Limb (tissue), 2 donors: ENCODE measurements around the gene MLXIPL.
"Not testable (repeated sequence)": the region's sequence is repeated elsewhere in the genome, so short reads cannot be mapped to it uniquely, and the experiment has no call there.

Experiments used
- DNase-seq, 2 donors: peaks; one replicate each; pipeline ENCODE4 v3.0.0-alpha.2; 2016; ENCODE audit errors: extremely low spot score in 2 of 2

Gene MLXIPL

DNA sequence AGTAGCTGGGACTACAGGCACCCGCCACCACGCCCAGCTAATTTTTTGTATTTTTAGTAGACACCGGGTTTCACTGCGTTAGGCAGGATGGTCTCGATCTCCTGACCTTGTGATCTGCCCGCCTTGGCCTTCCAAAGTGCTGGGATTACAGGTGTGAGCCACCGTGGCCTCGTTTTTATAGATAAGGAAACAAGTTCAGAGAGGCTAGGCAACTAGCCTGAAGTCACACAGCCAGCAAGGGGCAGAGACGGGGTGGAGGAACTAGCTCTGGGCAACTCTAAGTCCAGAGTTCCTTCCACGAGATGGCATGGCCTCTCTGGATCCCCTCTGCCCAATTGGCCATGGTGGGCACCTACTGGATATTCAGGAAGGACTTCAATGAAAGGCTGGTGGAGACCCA, 9.4 kb downstream of the MLXIPL start:
- DNase-seq: not testable (repeated sequence)

- DNase-seq: no peak
Measured at GRCh38 chr7:73613954-73614735, 10.2 kb downstream of the MLXIPL start.

- DNase-seq: no peak
Measured at GRCh38 chr7:73612598-73613269, 11.6 kb downstream of the MLXIPL start.

- DNase-seq: no peak
Measured at GRCh38 chr7:73611017-73611555, 13.2 kb downstream of the MLXIPL start.

DNA sequence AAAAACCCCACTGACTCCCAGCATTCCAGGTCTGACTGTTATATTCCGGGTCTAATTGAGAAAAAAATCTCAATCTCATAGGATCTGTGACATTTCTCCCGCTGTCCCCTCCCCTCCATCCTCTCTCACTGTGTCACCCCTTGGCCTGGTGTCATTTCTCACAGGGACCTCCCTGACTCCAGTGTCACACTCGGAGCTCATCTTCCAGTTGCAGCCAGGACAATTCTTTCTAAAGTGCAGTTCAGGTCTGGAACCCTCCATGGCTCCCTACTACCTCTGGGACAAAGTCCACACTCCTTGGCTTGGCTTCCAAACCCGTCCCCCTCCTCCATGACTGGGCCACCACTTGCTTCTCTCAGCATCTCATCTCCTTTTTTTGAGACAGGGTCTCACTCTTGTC, 14.2 kb downstream of the MLXIPL start:
- no peak for DNase-seq

DNA sequence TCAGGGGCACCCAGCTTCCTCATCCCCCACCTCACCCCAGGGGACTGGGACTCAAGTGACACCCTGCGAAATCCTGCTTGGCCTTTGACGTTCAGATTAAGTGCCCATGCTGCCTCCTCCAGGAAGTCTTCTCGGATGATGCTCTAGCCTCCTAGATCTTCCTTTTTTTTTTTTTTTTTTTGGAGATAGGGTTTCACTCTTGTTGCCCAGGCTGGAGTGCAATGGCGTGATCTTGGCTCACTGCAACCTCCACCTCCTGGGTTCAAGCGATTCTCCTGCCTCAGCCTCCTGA, 16.7 kb downstream of the MLXIPL start:
- DNase-seq: not testable (repeated sequence)

- peak; percentile 54 to 85 for DNase-seq
Measured at GRCh38 chr7:73606801-73607691, 17.3 kb downstream of the MLXIPL start.

DNA sequence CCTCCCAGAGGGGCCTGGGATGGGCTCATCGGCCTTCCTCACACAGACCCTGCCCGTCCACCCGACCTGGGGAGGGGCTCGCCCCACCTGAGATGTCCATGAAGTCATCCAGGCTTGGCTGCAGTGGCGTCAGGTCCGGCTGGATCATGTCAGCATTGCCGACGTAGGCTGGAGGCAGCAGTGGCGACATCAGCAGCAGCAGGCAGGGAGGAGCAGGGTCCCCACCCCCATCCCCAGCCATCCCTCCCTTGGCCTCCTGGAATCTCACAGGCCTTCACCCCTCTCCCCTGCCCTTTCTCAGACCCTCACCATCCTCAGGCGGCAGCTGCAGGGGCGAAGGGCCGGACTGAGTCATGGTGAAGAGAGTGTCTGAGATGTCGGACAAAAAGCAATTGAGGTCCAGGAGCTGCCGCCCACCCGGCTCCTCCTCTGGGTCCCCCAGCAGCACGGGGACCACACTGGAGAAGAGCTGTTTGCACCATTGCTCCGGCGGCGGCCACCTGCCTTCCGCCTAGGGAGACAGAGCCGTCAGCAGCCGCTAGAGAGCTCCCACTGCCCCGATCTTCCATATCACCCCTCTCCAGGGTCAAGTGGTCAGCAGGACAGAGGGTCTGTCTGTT, 18.6 kb downstream of the MLXIPL start:
- no peak for DNase-seq

- DNase-seq: no peak
Measured at GRCh38 chr7:73602721-73603651, 21.3 kb downstream of the MLXIPL start.

- DNase-seq: no peak
Measured at GRCh38 chr7:73599916-73600315, 24.4 kb downstream of the MLXIPL start.

- DNase-seq: no peak
Measured at GRCh38 chr7:73599151-73599882, 25.0 kb downstream of the MLXIPL start.

- DNase-seq: no peak
Measured at GRCh38 chr7:73597978-73598782, 26.1 kb downstream of the MLXIPL start.

DNA sequence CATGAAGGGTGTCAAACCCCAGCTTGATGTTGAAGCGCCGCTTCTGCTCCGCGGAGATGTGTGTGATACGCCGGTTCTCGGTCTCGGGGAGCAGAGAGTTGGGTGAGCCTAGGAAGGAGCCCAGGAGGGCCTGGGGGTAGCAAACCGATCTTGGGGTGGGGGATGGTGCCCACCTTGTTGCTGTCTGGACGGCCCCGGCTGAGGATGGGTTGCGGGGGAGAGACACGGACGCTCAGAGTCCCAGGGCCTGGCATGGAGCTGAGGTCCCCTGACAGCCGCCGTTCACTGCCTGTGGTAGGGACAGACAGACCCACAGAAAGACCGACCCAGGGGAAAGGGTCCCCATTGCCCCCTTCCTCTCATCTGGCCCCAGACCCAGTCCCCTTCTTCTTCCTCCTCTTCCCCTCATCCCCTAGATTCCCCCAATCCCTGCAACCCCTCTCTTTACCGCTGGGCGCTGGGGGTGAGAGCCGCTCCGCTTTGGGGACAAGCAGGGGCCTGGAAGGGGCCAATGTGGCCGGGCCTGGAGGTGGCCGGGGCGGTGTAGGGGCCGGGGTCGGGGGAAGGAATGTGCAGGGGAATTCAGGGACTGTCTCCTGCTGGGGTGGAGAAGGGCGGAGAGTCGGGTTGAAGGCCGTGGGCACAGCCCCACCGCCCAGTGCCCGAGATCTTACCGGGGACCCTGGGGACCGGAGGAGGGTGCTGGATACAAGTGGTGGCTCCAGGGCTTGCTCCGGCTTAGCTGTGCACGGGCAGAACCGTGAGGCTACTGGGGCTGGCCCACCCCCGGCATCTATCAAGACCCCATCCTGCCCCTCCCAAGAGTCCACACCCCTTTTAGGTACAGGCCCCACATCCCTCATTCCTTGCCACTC, 27.9 kb downstream of the MLXIPL start:
- DNase-seq: no peak

- DNase-seq: no peak
Measured at GRCh38 chr7:73595358-73595757, 29.0 kb downstream of the MLXIPL start.

GRCh38 chr7:73593207-73594045, 30.9 kb downstream of the MLXIPL start:
- DNase-seq: no peak

DNA sequence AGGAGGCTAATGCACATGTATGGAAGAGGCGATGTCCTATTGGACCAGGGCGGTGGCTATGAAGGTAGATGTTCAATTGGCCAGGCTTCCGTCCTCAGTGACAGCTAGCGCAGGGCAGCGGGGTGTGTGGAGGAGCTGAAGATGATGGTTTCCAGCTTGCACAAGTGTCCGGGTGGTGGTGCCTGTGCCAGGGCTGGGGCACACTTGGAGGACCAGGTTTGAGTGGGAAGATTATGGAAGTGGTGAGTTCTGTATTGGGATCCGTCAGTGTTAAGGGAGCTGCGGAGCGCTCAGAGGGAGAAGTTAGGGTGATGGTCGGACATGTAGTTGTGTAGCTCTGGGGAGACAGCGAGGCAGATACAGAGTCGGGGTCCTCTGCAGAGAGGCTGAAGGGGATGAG, 37.4 kb downstream of the MLXIPL start:
- DNase-seq: no peak

DNA sequence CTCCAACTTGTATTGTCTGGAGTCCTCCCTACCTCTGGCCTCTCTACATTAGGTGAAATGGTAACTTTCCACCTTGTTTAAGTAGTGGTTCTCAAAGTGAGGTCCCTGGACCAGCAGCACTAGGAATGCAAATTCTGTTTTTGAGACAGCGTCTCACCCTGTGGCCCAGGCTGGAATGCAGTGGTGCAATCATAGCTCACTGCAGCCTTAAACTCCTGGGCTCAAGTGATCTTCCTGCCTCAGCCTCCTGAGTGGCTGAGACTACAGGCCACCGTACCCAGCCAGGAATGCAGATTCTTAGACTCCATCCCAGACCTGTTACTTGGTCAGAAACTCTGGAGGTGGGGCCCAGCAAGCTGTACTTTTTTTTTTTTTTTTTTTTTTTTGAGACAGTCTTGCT, 39.1 kb downstream of the MLXIPL start:
- no peak for DNase-seq
